HEK293 (cell line): ENCODE results near the gene HIRA.
"Not testable (repeated sequence)": the region's sequence is repeated elsewhere in the genome, so short reads cannot be mapped to it uniquely, and the experiment has no call there.

Experiments used
- CTCF ChIA-PET: fragments of 350-600 bp; formaldehyde crosslinking; extraction: SDS; loops from one replicate; lab custom pipeline; 2021; ENCODE audit warnings: antibody characterized with exemption; lab: Yijun Ruan, JAX
- POLR2A ChIA-PET: fragments of 300-600 bp; formaldehyde crosslinking; extraction: SDS; loops from one replicate; lab custom pipeline; 2020; ENCODE audit warnings: antibody characterized with exemption, inconsistent platforms; lab: Yijun Ruan, JAX
- H3K27ac ChIP-seq: fragments of 200-500 bp; sonication (Bioruptor generic); 2 replicates; pipeline ENCODE4 v1.5.1; 2014; ENCODE audit warnings: low read depth, low read length, control low read depth, inconsistent platforms; ENCODE audit errors: extremely low read depth
- H3K36me3 ChIP-seq, 2 experiments: fragments of 200-500 bp in 1 of 2; sonication (Bioruptor generic) in 1 of 2; 1 replicate in 1 of 2; 2 replicates in 1 of 2; pipeline ENCODE4 v1.5.1; 2014 to 2017; ENCODE audit warnings: inconsistent platforms in 2 of 2, low read length in 2 of 2; ENCODE audit not compliant: control insufficient read depth in 2 of 2, insufficient read depth in 1 of 2
- H3K4me1 ChIP-seq: fragments of 200-500 bp; sonication (Bioruptor generic); 2 replicates; pipeline ENCODE4 v1.5.1; 2014; ENCODE audit warnings: mild to moderate bottlenecking, low read length, inconsistent platforms; ENCODE audit not compliant: control insufficient read depth, insufficient read depth
- H3K4me3 ChIP-seq: 2 replicates; pipeline ENCODE4 v1.5.1; 2011; ENCODE audit warnings: low read depth, mild to moderate bottlenecking, control low read depth, low read length, moderate library complexity
- H3K9me3 ChIP-seq: fragments of 200-500 bp; sonication (Bioruptor generic); 2 replicates; pipeline ENCODE4 v1.5.1; 2014; ENCODE audit warnings: low read depth, low read length, inconsistent platforms; ENCODE audit not compliant: control insufficient read depth, insufficient read depth
- AEBP2 ChIP-seq: fragments of 450-650 bp; formaldehyde crosslinking; IDR thresholded peaks from 2 replicates; pipeline ENCODE4 v1.5.1; 2016; ENCODE audit warnings: missing biosample characterization, missing genetic modification characterization, borderline replicate concordance
- HIC1 ChIP-seq: fragments of 450-650 bp; formaldehyde crosslinking; IDR thresholded peaks from 2 replicates; pipeline ENCODE4 v1.5.1; 2016; ENCODE audit warnings: missing biosample characterization, missing genetic modification characterization
- KLF9 ChIP-seq: fragments of 450-650 bp; formaldehyde crosslinking; IDR thresholded peaks from 2 replicates; pipeline ENCODE4 v1.5.1; 2016; ENCODE audit warnings: missing biosample characterization, missing genetic modification characterization, low read depth
- MYNN ChIP-seq: fragments of 450-650 bp; formaldehyde crosslinking; IDR thresholded peaks from 2 replicates; pipeline ENCODE4 v1.5.1; 2016; ENCODE audit warnings: missing biosample characterization, missing genetic modification characterization, borderline replicate concordance
- PRDM6 ChIP-seq: fragments of 450-650 bp; formaldehyde crosslinking; IDR thresholded peaks from 2 replicates; pipeline ENCODE4 v1.5.1; 2017; ENCODE audit warnings: missing biosample characterization, missing genetic modification characterization
- SP2 ChIP-seq: fragments of 450-650 bp; formaldehyde crosslinking; IDR thresholded peaks from 2 replicates; pipeline ENCODE4 v1.5.1; 2016; ENCODE audit warnings: missing biosample characterization, missing genetic modification characterization
- SP7 ChIP-seq: fragments of 450-650 bp; formaldehyde crosslinking; IDR thresholded peaks from 2 replicates; pipeline ENCODE4 v1.5.1; 2016; ENCODE audit warnings: missing biosample characterization, missing genetic modification characterization
- ZNF10 ChIP-seq: fragments of 450-650 bp; formaldehyde crosslinking; IDR thresholded peaks from 2 replicates; pipeline ENCODE4 v1.5.1; 2017; ENCODE audit warnings: missing biosample characterization, missing genetic modification characterization
- ZNF16 ChIP-seq: fragments of 450-650 bp; formaldehyde crosslinking; IDR thresholded peaks from 2 replicates; pipeline ENCODE4 v1.5.1; 2016; ENCODE audit warnings: low read depth, missing biosample characterization, missing genetic modification characterization
- ZNF26 ChIP-seq: fragments of 450-650 bp; formaldehyde crosslinking; IDR thresholded peaks from 2 replicates; pipeline ENCODE4 v1.5.1; 2016; ENCODE audit warnings: missing biosample characterization, missing genetic modification characterization
- ZNF623 ChIP-seq: fragments of 450-650 bp; formaldehyde crosslinking; IDR thresholded peaks from 2 replicates; pipeline ENCODE4 v1.5.1; 2016; ENCODE audit warnings: missing biosample characterization, missing genetic modification characterization
- ZNF624 ChIP-seq: fragments of 450-650 bp; formaldehyde crosslinking; IDR thresholded peaks from 2 replicates; pipeline ENCODE4 v1.5.1; 2017; ENCODE audit warnings: missing biosample characterization, missing genetic modification characterization

The HIRA gene

DNA sequence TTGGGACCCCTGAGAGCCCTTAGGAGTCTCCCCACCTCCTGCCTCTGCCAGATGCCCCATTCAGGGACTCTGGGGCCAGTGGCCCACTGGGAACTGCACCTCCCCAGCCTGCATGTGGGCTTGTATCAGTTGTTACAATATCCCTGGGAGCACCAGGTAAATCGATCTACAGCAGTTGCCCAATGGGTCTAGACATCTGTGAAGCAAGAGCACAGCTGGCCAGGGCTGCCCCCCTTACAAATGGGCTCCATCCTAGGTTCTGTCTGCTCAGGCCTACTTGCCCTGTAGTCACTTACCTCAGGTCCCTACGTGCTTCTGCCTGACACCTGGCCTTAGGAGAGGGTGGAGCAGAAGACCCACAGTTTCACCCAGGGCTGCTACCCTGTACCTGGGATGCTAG, 62.7 kb downstream of the HIRA start (continued):
- TF ChIP-seq ZNF16 = no peak
- no peak for TF ChIP-seq SP2 (tag by site-specific recombination)
- TF ChIP-seq AEBP2 (tag by site-specific recombination) = no peak
- TF ChIP-seq MYNN (tag by site-specific recombination) = no peak
- TF ChIP-seq ZNF10 (tag by site-specific recombination) = no peak

GRCh38 chr22:19367763-19368367, 63.7 kb downstream of the HIRA start:
- POLR2A ChIA-PET = interaction anchor here (0.5 kb wide), 1 partner anchor 53 kb away, joined by 3 read pairs; no protein-coding TSS in a partner anchor

DNA sequence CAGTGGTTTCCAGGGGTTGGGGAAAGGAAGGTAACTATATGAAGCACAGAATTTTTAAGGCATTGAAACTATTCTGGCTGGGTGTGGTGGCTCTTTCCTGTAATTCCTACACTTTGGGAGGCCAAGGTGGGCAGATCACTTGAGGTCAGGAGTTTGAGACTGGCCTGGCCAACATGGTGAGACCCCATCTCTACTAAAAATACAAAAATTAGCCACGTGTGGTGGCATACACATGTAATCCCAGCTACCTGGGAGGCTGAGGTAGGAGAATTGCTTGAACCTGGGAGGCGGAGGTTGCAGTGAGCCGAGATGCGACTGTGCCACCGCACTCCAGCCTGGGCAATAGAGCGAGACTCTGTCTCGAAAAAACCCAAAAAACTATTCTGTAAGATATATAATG, 68.0 kb downstream of the HIRA start:
- H3K27ac ChIP-seq, H3K9me3 ChIP-seq, POLR2A ChIA-PET, CTCF ChIA-PET, H3K4me3 ChIP-seq, H3K4me1 ChIP-seq: not testable (repeated sequence)
- H3K36me3 ChIP-seq = peaks cover 23 to 78% of the 10 kb centered on the region in 2 experiments

More at GRCh38 chr22:19367763-19368367, 63.7 kb downstream of the HIRA start:
- H3K4me1 ChIP-seq = no peaks in the 10 kb centered on the region
- CTCF ChIA-PET = interaction anchor here (0.6 to 0.7 kb wide), 3 partner anchors 159 to 399 kb away, joined by 3 to 6 read pairs (median 3); no protein-coding TSS in a partner anchor
- no peak overlapping the region for H3K27ac ChIP-seq
- H3K4me3 ChIP-seq = no peak overlapping the region
- H3K36me3 ChIP-seq = peaks cover 38 to 80% of the 10 kb centered on the region in 2 experiments
- H3K9me3 ChIP-seq = no peaks in the 10 kb centered on the region
- TF ChIP-seq ZNF624 (tag by site-specific recombination) (no peak), ZNF26 (tag by site-specific recombination) (no peak), SP7 (tag by site-specific recombination) (no peak), HIC1 (tag by site-specific recombination) (no peak), KLF9 (no peak)

GRCh38 chr22:19361501-19362103, 69.9 kb downstream of the HIRA start:
- CTCF ChIA-PET = no interaction called here
- Histone ChIP-seq H3K27ac (no peak overlapping the region), H3K4me3 (no peak overlapping the region), H3K9me3 (no peaks in the 10 kb centered on the region), H3K36me3 (peaks cover 19 to 84% of the 10 kb centered on the region in 2 experiments; a peak in 2 of 3 replicates), H3K4me1 (no peaks in the 10 kb centered on the region)
- peak; percentile 40; the same call in 1 of the 2 replicates for TF ChIP-seq PRDM6 (tag by site-specific recombination)
- TF ChIP-seq ZNF623 (tag by site-specific recombination) = no peak
- POLR2A ChIA-PET = no interaction called here
